ENCODE measurements around the gene DGKB. TPM values are rescaled to one million over a fixed set of nuclear protein-coding genes. Genes with fewer than 3 reads are reported as not detected.

DGKB gene
- total RNA-seq, 1 experiment from 2014 or later = 1.9 TPM

- H3K27me3 Mint-ChIP-seq (ENCODE audit: low read depth) = no peaks in the 10 kb centered on the region
- ATAC-seq (no peak), DNase-seq (ENCODE audit: low spot score) (no peak)
- TF ChIP-seq ZNF671 (CRISPR knock-in tag; IDR thresholded peaks at IDR 0.05) (no peak), GABPB1 (CRISPR knock-in tag; IDR thresholded peaks at IDR 0.05) (no peak), KAT7 (CRISPR knock-in tag; IDR thresholded peaks at IDR 0.05; ENCODE audit: borderline replicate concordance) (no peak), JUN (CRISPR knock-in tag; IDR thresholded peaks at IDR 0.05) (no peak), ZNF232 (CRISPR knock-in tag; IDR thresholded peaks at IDR 0.05) (no peak), ELF4 (CRISPR knock-in tag; IDR thresholded peaks at IDR 0.05; ENCODE audit: low read depth) (no peak), RELA (CRISPR knock-in tag; IDR thresholded peaks at IDR 0.05; ENCODE audit: borderline replicate concordance) (no peak), ZNF281 (CRISPR knock-in tag; IDR thresholded peaks at IDR 0.05) (no peak)
- peaks cover 58% of the 10 kb centered on the region for H3K4me1 Mint-ChIP-seq
- H3K9me3 Mint-ChIP-seq = peaks cover 15% of the 10 kb centered on the region
- ChIA-PET POLR2A (no interaction called here), CTCF (interaction anchor here (1.0 kb wide), 1 partner anchor 181 kb away, joined by 3 read pairs; no protein-coding TSS in a partner anchor)
- H3K27ac Mint-ChIP-seq = peak overlapping the region; percentile 61
- H3K4me3 Mint-ChIP-seq = no peak overlapping the region
- peaks cover 13% of the 10 kb centered on the region for H3K36me3 Mint-ChIP-seq
Measured at GRCh38 chr7:14834883-14835282, 67.7 kb downstream of the DGKB start.

GRCh38 chr7:14834456-14834855, 68.1 kb downstream of the DGKB start:
- Mint-ChIP-seq H3K27me3 (ENCODE audit: low read depth) (no peaks in the 10 kb centered on the region), H3K36me3 (peaks cover 13% of the 10 kb centered on the region), H3K4me1 (peaks cover 61% of the 10 kb centered on the region), H3K27ac (peak overlapping the region; percentile 61), H3K4me3 (no peak overlapping the region), H3K9me3 (peaks cover 15% of the 10 kb centered on the region)
- POLR2A ChIA-PET = no interaction called here
- CTCF ChIA-PET = interaction anchor here (1.0 kb wide), 1 partner anchor 181 kb away, joined by 3 read pairs; no protein-coding TSS in a partner anchor
- DNase-seq (ENCODE audit: low spot score) (no peak), ATAC-seq (no peak)
- no peak for TF ChIP-seq NFE2L1 (CRISPR knock-in tag; IDR thresholded peaks at IDR 0.05)
- no peak for TF ChIP-seq NR2C2 (CRISPR knock-in tag; IDR thresholded peaks at IDR 0.05)
- no peak for TF ChIP-seq ZNF532 (CRISPR knock-in tag; IDR thresholded peaks at IDR 0.05; ENCODE audit: borderline replicate concordance)
- TF ChIP-seq IRF2 (CRISPR knock-in tag; IDR thresholded peaks at IDR 0.05; ENCODE audit: borderline replicate concordance, low read depth) = no peak
- no peak for TF ChIP-seq USF1 (CRISPR knock-in tag; IDR thresholded peaks at IDR 0.05)
- no peak for TF ChIP-seq MYBL2 (CRISPR knock-in tag; IDR thresholded peaks at IDR 0.05)
- TF ChIP-seq NR3C1 (CRISPR knock-in tag; conservative IDR thresholded peaks at IDR 0.05; ENCODE audit: low read depth) = no peak
- TF ChIP-seq JUN (CRISPR knock-in tag; IDR thresholded peaks at IDR 0.05) = no peak
- TF ChIP-seq AR (CRISPR knock-in tag; IDR thresholded peaks at IDR 0.05) = no peak
- no peak for TF ChIP-seq SP1 (CRISPR knock-in tag; conservative IDR thresholded peaks at IDR 0.05)
- no peak for TF ChIP-seq ZNF512 (CRISPR knock-in tag; IDR thresholded peaks at IDR 0.05; ENCODE audit: borderline replicate concordance)
- no peak for TF ChIP-seq EMX1 (CRISPR knock-in tag; IDR thresholded peaks at IDR 0.05)
- no peak for TF ChIP-seq CBFB (CRISPR knock-in tag; IDR thresholded peaks at IDR 0.05; ENCODE audit: low read depth)
- TF ChIP-seq ZNF671 (CRISPR knock-in tag; IDR thresholded peaks at IDR 0.05) = no peak
- no peak for TF ChIP-seq FOXK1 (CRISPR knock-in tag; IDR thresholded peaks at IDR 0.05)
- no peak for TF ChIP-seq GTF2I (CRISPR knock-in tag; conservative IDR thresholded peaks at IDR 0.05)
- no peak for TF ChIP-seq USF2 (CRISPR knock-in tag; IDR thresholded peaks at IDR 0.05)
- TF ChIP-seq GABPB1 (CRISPR knock-in tag; IDR thresholded peaks at IDR 0.05) = no peak
- TF ChIP-seq ZNF219 (CRISPR knock-in tag; IDR thresholded peaks at IDR 0.05; ENCODE audit: borderline replicate concordance) = no peak
